ENCODE results near the gene TNFRSF25.

GRCh38 chr1:6488602-6489382, 22.8 kb upstream of the TNFRSF25 start:
- TF ChIP-seq POLR2A (IDR thresholded peaks at IDR 0.05; ENCODE audit: low read depth, low read length) (no peak), TAF1 (IDR thresholded peaks at IDR 0.05; ENCODE audit: borderline replicate concordance, low read depth, low read length) (no peak), POLR2AphosphoS5 (IDR thresholded peaks at IDR 0.05; ENCODE audit: low read depth, low read length) (no peak)
